ENCODE results near the gene EPOP.
A peak's percentile ranks its signal among the peaks of the same experiment; 100 is the strongest.
"Not testable (repeated sequence)": the region's sequence is repeated elsewhere in the genome, so short reads cannot be mapped to it uniquely, and the experiment has no call there.

The EPOP gene

DNA sequence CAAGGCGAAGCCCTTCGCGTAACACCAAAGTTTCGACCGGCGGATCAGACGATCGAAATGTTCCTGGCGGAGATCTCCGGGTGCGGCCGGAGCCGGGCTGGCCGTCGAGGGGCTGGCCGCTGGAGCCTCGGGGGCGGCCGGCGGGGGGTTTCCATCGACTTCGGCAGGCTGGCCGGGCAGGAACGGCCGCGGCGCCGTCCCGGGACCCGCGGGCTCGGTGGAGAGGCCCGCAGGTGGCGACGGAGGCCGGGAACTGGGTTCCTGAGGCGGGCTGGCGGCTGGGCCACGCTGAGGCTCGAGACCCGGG is 1.1 kb downstream of the EPOP start:
- DNase-seq, result no peak

GRCh38 chr17:38672788-38673706 is 1.7 kb downstream of the EPOP start:
- DNase-seq, result peak in 1 of 5 donors; percentile 6

DNA sequence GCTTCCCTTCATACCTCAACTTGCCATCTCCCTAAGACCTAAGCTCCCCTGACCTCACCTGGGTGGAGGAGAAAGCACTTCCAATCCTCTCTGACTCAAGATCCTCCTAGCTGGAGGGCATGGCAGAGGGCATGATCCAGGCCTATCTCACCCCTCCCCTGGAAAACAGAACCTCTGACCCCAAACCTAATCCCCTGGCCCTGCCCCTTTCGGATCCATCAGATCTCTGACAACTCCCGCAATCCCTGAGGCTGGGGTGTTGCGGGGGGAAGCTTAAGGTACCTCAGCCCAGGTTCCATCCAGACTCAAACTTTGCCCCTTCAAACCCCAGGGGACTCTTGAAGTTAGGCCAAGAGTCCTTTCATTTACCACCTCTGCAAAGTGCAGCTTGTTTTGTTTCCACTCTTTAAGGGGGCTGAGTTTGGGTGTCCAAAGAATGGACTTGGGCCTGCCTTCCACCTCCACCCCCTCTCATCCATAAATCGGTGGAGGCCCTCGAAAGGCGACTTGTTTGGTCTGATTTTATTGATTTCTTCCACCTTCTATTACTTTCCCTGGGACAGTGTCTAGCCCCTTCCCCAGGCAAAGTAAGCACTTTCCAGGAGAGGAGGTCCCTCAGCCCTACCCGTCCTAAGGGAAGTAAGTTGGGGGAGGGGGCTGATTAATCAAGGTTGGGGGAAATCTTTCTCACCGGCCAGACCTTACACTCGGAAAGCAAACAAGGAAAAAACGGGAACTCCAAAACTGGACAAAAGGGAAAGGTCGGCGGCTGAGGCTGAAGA is 2.6 kb downstream of the EPOP start:
- no peak for DNase-seq

DNA sequence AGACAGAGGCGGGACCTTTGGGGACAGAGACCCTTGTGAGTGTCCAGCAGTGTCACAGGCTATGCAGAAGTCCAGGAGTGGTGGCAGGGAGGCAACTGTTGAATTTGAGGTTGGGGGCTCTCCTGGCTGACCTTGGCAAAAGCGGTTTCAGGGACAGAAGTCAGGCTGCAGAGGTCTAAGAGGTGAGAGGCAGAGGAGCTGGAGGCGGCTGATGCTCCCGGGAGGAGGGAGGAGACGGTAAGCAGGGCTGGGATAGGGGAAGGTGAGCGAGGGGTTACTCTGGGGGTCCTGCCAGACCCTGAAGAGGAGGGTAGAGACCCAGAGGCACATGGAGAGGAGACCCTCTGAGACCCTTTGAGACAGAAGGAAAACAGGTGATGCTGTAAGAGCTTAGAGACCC is 5.2 kb downstream of the EPOP start:
- no peak for DNase-seq

DNA sequence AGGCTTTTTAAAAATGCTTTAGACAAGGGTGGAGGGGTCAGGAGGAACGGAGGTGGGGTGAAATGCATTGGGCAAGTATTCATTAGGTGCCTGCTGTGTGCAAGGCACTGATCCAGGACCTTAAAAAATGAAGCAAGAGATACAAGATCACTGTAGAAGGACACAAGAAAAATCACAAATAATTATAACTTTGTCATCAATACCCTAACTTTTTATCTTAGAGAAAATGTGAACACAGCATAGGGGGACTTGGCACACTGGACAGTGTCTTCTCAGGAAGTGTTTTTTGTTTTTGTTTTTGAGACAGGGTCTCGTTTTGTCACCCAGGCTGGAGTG is 7.0 kb downstream of the EPOP start:
- DNase-seq, result no peak

GRCh38 chr17:38667099-38667786 is 7.5 kb downstream of the EPOP start:
- DNase-seq, result peak in 4 of 5 donors; percentile 19 to 53 (median 32)

DNA sequence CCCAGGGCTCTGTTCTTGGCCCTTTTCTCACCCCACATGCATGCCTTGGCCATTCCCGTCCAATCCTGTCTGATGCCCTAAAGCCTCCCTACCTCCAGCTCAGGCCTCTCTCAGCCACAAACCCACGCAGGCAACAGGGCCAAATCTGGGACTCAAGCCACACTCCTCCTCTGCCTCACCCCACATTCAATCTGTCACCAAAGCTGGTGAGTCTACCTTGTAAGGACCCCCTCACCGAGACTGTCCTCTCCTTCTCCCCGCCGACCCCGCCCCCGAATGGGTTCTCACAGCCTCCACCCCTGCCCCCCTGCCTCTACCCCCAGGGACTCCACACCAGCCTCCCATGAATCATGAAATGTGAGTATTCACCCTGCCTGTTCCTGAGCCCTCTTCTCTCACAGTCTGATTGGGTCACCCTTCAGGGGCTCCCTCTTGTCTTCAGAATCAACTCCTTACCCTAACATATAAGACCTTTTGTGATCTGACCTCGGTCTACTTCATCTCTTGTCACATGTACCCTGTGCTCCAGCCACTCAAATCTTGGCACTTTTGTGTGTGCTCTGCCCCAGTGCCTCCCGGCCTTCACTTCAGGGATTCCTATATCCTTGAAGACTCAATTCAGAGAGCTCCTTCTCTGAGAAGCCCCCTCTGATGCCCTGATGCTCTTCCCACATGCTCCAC is 10.7 kb downstream of the EPOP start:
- no peak for DNase-seq

- peak in 1 of 5 donors; percentile 38 for DNase-seq
Measured at GRCh38 chr17:38663125-38663751, 11.5 kb downstream of the EPOP start.

GRCh38 chr17:38660097-38661025 is 14.4 kb downstream of the EPOP start:
- DNase-seq, result no peak

GRCh38 chr17:38659415-38659814 is 15.3 kb downstream of the EPOP start:
- DNase-seq, result no peak

DNA sequence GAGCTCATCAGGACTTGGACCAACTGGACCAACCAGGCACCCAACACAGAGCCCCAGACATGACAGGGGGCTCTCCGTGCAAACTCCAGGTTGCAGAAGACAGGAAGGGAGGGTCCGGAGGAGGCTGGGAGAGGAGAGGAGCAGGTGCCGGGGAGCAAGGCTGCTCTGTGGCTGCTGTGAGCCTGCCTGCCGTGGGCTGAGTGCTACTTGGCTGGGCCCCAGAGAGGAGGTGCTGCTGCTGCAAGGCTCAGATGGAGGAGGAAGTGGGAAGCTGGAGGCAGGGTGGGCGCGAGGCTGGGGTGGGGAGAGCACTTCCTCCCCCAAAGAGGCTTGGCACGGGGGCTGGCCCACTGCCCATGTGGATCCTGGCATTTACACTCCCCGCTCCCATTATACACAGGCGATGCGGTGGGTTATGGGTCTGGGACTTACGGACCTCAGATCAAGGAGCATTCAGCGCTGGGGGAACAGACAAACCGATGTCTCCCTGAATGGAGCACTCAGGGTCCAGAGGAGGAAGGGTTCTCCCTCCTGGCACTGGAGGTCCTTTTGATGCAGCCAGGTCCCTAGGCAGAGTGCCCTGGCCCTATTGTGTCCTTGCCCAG is 15.9 kb downstream of the EPOP start:
- no peak for DNase-seq

GRCh38 chr17:38657824-38658740 is 16.7 kb downstream of the EPOP start:
- DNase-seq, result no peak

GRCh38 chr17:38656959-38657823 is 17.6 kb downstream of the EPOP start:
- DNase-seq, result no peak

DNA sequence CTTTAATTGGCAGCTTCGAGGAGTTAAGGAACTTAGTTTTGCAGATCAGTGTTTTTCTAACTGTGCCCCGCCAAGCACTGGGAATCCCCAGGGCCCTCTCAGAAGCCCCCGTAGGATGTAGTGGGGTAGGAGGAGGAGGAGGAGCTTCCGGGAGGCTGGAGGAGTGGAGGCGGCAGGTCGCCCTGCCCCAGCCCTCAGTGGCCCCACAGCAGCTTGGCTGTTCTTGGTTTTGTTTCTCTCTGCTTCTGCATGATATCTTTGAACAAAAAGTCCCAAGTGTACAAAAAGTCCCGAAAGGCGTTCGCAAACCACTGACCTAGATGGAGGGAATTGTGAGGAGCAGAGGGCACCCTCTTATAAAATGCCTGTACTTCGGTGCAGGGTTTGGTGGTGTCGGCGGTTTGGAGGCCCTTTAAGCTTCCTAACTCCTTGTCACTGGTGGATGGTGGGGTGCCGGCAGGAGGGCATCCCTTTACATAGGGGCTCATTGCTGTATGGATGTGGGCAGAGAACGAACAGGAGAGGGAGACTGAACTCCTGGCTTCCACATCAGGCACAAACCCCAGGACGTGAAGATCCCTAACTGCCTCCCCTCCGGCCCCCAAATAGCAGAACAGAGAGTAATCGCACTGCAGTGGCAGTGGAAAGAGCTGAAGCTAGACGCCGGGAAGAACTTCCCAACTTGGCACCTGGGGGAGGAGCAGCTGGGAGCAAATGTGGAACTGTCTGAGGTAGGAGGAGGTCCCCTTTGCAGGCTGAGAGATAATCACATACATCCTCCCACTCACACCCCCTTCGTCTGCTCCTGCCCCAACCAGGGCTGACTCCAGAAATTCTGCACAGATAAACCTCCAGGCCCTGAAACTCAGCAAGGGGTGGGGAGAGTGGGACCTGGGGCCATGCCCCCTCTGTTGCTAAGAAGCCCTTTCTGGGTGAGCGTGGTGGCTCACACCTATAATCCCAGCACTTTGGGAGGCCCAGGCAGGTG is 20.1 kb downstream of the EPOP start:
- DNase-seq, result no peak

GRCh38 chr17:38653679-38654078 is 21.1 kb downstream of the EPOP start:
- DNase-seq, result no peak

DNA sequence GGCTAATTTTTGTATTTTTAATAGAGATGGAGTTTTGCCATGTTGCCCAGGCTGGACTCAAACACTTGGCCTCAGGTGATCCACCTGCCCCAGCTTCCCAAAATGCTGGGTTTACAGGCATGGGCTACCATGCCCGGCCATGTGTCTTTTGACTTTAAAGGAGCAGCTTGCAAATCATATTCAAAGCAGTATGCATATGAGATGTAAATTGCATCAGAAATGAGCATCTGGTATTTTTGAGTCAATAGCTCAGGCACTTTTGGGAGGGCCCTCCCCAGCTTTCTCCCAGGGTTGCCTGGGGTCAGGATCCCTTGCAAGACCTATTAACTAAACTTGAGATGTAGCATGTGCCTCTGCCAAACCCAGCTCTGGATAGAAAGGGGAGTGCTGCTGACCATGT is 21.5 kb downstream of the EPOP start:
- no peak for DNase-seq

DNA sequence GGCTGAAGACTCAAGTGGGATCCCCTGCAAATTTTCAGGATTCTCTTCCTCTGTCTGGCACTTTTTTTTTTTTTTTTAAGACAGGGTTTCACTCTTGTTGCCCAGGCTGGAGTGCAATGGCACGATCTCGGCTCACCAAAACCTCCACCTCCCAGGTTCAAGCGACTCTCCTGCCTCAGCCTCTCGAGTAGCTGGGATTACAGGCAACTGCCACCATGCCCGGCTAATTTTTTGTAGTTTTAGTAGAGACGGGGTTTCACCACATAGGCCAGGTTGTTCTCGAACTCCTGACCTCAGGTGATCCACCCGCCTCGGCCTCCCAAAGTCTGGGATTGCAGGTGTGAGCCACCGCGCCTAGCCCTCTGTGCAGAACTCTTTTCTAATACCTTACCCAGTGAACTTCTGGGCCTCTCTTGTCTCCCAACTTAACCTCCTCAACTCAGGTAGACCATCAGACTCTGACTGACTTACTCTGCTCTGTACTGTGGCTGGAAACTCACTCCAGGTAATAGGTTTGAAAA is 24.0 kb downstream of the EPOP start:
- not testable (repeated sequence) for DNase-seq
